Measurements from ENCODE around the gene POU1F1. TPM values are rescaled to one million over a fixed set of nuclear protein-coding genes. Genes with fewer than 3 reads are reported as not detected.

Gene POU1F1, protein sequence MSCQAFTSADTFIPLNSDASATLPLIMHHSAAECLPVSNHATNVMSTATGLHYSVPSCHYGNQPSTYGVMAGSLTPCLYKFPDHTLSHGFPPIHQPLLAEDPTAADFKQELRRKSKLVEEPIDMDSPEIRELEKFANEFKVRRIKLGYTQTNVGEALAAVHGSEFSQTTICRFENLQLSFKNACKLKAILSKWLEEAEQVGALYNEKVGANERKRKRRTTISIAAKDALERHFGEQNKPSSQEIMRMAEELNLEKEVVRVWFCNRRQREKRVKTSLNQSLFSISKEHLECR
- not detected for total RNA-seq

GRCh38 chr3:87276484-87276883 lies at the start of gene POU1F1:
TSS of gene POU1F1 (minus strand) at chr3:87276584. CDS start at chr3:87276462, 122 bp downstream.

DNA sequence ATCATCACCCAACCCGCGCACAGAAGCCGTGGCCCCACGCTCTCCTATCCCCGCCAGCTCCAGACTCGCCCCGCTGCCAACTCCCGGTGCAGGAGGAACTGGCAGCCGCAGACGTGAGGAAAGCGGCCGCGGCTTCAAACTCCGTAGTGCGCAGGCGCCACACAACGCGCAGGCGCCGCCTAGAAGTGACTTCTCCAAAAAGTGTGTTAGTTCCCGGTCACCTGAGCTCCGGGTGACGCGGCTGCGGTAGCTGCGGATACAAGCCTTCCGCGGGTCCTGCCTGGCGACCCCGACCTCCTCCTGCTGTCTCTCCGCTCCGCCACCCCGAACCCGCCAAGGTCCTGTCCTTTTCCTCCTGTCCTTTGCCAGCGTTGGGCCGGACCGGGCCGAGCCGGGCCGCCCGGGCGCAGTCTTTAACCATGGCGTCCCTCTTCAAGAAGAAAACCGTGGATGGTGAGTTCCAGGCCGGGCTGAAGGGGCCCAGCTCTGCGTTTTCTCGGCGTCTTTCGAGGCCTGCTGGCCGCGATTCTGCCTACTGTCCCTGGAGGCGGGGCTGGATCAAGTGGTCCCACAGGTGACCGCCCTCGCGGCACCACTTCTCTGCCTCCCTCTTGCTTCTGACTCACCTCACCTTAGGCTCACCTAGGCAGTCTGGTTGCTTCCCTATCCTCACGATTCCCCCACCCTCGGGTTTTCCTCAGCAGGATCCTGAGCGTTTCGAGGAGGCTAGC lies 49.1 kb downstream of the POU1F1 start, which contains the start of gene CHMP2B:
Gene CHMP2B (plus strand): TSS at position 206 of the 731 bp plus-strand sequence. CDS start 214 bp downstream, at position 420.

Small RNA genes within 50 kb of the gene (small RNA-seq; reads per million reads assigned to genes)
- gene MIR4795, result 0 reads per million in 2 donors

Other genes with a start within 250 kb of the POU1F1 start
- gene CHMP2B, start 49.3 kb downstream of the POU1F1 start, total RNA-seq, result 10 to 100 TPM; 31.0 to 31.3 TPM